Measurements from ENCODE around the gene CALU.

GRCh38 chr7:128705891-128706333, 33.2 kb upstream of the CALU start:
- no peak for TF ChIP-seq CTCF (IDR thresholded peaks at IDR 0.05)
- no peak for TF ChIP-seq POLR2AphosphoS5 (IDR thresholded peaks at IDR 0.05)
- TF ChIP-seq POLR2A (IDR thresholded peaks at IDR 0.05) = no peak
